Lower lobe of right lung (tissue), 2 donors: ENCODE measurements around the gene ATP8B1. TPM values are rescaled to one million over a fixed set of nuclear protein-coding genes. Genes with fewer than 3 reads are reported as not detected.

ENCODE experiments used
- ATAC-seq, 2 donors: fragments of 200-7000 bp; cut with Tn5 transposase; one replicate each; pipeline ENCODE4 v1.9.1; 2020 to 2022; ENCODE audit warnings: mild to moderate bottlenecking in 2 of 2, moderate library complexity in 2 of 2
- DNase-seq: peaks from one replicate; pipeline ENCODE4 v3.0.0-alpha.2; 2020
- H3K27ac ChIP-seq: fragments of 200-600 bp; one replicate; pipeline ENCODE4 v1.8.0; 2022
- H3K27me3 ChIP-seq: fragments of 200-600 bp; one replicate; pipeline ENCODE4 v1.8.0; 2022; ENCODE audit warnings: low read depth
- H3K36me3 ChIP-seq: fragments of 200-600 bp; one replicate; pipeline ENCODE4 v1.8.0; 2022; ENCODE audit warnings: mild to moderate bottlenecking
- H3K4me1 ChIP-seq: fragments of 200-600 bp; one replicate; pipeline ENCODE4 v1.8.0; 2022
- H3K4me3 ChIP-seq: fragments of 200-600 bp; one replicate; pipeline ENCODE4 v1.8.0; 2022; ENCODE audit warnings: mild to moderate bottlenecking
- H3K9me3 ChIP-seq: fragments of 200-600 bp; one replicate; pipeline ENCODE4 v1.8.0; 2022
- intact Hi-C: fragments of 100-400 bp; cut with DNase I; formaldehyde crosslinking; loops from one replicate; pipeline ENCODE4 v1.11.0; 2022
- total RNA-seq: library from RNA; stranded (reverse); fragmentation: NEBNext Ultra II Directional; extraction: Animal tissue kit (Norgen Biotek cat#: 25700); gene quantifications from one replicate; pipeline ENCODE4 v1.2.1, GENCODE V29; 2021
- TF ChIP-seq, protein P1 (sequence below): fragments of 200-600 bp; IDR thresholded peaks from one replicate; pipeline ENCODE4 v1.8.0; 2022; ENCODE audit warnings: antibody characterized with exemption, mild to moderate bottlenecking
- donor health status: DM: no; HTN: yes; CAD: no; lungs with severe emphysema.

Gene ATP8B1
- total RNA-seq, 1 donor from 2014 or later: 27.2 TPM

DNA sequence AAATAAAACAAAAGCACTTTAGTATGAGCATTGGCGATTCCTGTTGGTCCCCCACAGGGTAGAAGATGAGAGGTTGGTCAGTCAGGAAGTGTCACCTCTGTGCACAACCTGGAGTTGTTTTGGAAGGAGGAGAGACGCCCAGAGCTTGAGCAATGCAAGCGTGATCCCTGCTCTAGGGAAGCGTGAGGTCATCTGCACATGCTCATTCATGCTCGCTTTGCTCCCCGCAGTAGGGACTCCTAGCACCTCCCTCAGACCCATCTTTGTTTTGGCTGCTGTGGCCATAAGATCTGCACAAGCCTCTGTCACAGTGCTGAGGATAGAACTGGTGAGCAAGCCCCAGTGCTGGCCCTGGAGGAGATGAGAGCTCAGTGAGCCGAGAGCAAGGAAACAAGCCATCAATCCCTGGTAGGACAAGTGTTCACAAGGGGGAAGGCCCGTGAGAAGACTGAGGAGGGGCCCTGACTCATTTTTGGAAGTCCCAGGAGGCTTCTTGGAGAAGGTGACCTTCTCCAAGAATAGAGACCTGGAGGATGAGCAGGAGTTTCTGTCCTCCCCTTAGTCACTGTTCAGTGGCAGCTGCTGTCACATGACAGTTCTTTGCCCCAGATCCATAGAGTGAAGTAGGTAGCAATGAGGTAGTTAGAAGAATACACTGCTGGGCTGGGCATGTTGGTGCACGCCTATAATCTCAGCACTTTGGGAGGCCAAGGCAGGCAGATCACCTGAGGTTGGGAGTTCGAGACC, 13.3 kb upstream of the ATP8B1 start:
- intact Hi-C loops: no loop called here
- H3K4me1 ChIP-seq: peaks cover 17% of the 10 kb centered on the region
- H3K27me3 ChIP-seq: no peaks in the 10 kb centered on the region
- no peak overlapping the region for H3K27ac ChIP-seq
- ATAC-seq (no peak), DNase-seq (no peak)
- H3K9me3 ChIP-seq: peaks cover 10% of the 10 kb centered on the region
- TF ChIP-seq, protein P1, sequence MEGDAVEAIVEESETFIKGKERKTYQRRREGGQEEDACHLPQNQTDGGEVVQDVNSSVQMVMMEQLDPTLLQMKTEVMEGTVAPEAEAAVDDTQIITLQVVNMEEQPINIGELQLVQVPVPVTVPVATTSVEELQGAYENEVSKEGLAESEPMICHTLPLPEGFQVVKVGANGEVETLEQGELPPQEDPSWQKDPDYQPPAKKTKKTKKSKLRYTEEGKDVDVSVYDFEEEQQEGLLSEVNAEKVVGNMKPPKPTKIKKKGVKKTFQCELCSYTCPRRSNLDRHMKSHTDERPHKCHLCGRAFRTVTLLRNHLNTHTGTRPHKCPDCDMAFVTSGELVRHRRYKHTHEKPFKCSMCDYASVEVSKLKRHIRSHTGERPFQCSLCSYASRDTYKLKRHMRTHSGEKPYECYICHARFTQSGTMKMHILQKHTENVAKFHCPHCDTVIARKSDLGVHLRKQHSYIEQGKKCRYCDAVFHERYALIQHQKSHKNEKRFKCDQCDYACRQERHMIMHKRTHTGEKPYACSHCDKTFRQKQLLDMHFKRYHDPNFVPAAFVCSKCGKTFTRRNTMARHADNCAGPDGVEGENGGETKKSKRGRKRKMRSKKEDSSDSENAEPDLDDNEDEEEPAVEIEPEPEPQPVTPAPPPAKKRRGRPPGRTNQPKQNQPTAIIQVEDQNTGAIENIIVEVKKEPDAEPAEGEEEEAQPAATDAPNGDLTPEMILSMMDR: no peak
- no peaks in the 10 kb centered on the region for H3K36me3 ChIP-seq
- no peak overlapping the region for H3K4me3 ChIP-seq

DNA sequence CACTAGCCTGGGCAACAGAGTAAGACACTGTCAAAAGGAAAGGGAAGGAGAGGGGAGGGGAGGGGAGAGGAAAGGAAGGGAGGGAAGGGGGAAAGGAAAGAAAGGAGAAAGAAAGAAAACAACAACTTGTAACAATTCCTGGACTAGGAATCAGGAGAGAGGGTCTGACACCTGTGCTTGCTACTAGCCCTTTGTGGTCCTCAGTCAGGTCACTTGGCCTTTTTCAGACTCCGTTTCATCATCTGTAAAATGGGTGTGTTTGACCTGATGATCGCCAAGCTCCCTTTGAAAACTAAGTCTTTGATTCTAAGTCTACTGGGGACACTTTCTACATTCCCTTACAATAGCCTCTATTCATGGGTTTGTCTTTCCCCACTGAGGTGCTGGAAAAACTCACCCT, 11.4 kb upstream of the ATP8B1 start:
- intact Hi-C loops: no loop called here
- H3K36me3 ChIP-seq: no peaks in the 10 kb centered on the region
- no peaks in the 10 kb centered on the region for H3K27me3 ChIP-seq
- no peak for ATAC-seq
- TF ChIP-seq, protein P1: no peak
- no peak for DNase-seq
- no peak overlapping the region for H3K4me3 ChIP-seq
- H3K27ac ChIP-seq: no peak overlapping the region
- H3K9me3 ChIP-seq: peaks cover 10% of the 10 kb centered on the region
- H3K4me1 ChIP-seq: peaks cover 5% of the 10 kb centered on the region

DNA sequence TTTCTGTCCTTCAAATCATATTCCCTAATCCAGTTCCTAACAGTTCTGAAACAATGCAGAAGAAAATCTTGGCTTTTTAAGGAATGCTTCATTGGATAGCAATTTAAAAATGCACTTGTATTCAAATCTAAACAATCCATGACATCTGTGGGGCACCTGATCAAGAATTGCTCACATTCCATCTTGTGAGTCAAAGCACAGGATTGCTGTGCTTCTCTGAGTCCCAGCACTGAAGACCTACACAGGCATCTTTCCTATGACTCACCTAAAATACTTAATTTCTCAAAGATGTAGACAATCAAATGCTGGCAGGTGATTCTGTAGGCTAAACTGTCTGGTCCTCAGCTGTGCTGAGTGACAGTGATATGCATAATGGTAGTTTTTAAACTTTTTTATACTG, 10.1 kb upstream of the ATP8B1 start:
- TF ChIP-seq, protein P1: no peak
- ATAC-seq: peak in 1 of 2 donors; percentile 68
- Histone ChIP-seq H3K9me3 (peaks cover 10% of the 10 kb centered on the region), H3K4me1 (no peaks in the 10 kb centered on the region), H3K27ac (no peak overlapping the region), H3K4me3 (no peak overlapping the region), H3K36me3 (no peaks in the 10 kb centered on the region), H3K27me3 (no peaks in the 10 kb centered on the region)
- DNase-seq: no peak
- intact Hi-C loops: no loop called here

DNA sequence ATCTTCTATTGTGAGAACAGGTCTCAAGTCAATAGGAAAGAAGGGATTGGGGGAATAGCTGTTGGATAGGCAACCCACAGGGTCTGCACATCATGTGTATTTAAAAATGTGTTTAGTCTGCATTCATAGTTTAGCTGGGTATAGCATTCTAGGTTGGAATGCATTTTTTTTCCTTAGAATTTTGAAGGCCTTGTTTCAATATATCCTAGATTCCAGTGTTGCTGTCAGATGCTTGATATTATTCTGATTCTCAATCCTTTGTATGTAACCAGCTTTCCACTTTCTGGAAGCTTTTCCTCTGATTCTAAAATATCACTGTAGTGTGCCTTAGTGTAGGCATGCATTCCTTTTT, 9.0 kb upstream of the ATP8B1 start:
- ATAC-seq (no peak), DNase-seq (no peak)
- intact Hi-C loops: no loop called here
- H3K27ac ChIP-seq: no peak overlapping the region
- H3K4me1 ChIP-seq: peaks cover 4% of the 10 kb centered on the region
- H3K9me3 ChIP-seq: peaks cover 10% of the 10 kb centered on the region
- no peaks in the 10 kb centered on the region for H3K36me3 ChIP-seq
- H3K4me3 ChIP-seq: no peak overlapping the region
- TF ChIP-seq, protein P1: no peak
- no peaks in the 10 kb centered on the region for H3K27me3 ChIP-seq

DNA sequence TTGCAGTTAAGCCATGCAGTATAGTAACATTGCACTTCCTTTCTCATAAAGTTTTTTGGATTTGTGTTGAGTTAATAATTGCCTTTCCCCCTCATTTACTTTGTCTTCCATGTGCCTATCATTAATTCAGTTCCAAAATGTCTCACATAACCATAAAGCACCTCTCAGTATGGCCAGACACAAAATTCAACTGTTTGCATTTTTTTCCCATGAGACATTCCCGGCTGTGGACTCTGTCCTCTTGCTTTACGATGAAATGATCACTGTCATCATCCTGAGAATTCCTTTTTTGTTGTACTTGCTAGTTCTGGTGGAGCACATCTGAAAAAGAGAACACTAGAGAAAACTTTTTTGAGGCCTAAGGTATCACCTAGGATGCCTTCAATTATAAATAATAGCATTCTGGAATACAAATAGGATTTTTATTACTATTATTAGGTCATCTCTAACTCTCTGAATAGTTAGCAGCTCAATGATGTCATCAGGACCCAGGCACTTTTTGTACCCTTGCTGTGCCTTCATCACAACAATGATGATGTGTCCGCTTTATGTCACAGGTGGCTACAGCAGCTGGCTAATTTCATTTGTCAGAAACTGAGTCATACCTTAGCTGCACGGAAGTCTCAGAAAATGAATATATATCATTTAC, 8.5 kb upstream of the ATP8B1 start:
- H3K4me3 ChIP-seq: no peak overlapping the region
- intact Hi-C loops: no loop called here
- DNase-seq: no peak
- H3K27ac ChIP-seq: no peak overlapping the region
- peaks cover 10% of the 10 kb centered on the region for H3K9me3 ChIP-seq
- H3K4me1 ChIP-seq: peaks cover 9% of the 10 kb centered on the region
- no peaks in the 10 kb centered on the region for H3K36me3 ChIP-seq
- TF ChIP-seq, protein P1: no peak
- no peaks in the 10 kb centered on the region for H3K27me3 ChIP-seq
- no peak for ATAC-seq
